Panc1 (cell line): ENCODE measurements around the gene PIAS3. TPM values are rescaled to one million over a fixed set of nuclear protein-coding genes. Genes with fewer than 3 reads are reported as not detected.
A peak's percentile ranks its signal among the peaks of the same experiment; 100 is the strongest.

ENCODE experiments used
- ATAC-seq: fragments of 200-7000 bp; cut with Tn5 transposase; 2 replicates; pipeline ENCODE4 v1.9.1; 2020; ENCODE audit warnings: mild to moderate bottlenecking, moderate library complexity
- BruUV-seq: library from RNA; stranded (reverse); fragments of 400-500 nt; replicated peaks from 2 replicates; lab custom pipeline; 2021; lab: Mats Ljungman, UMichigan
- CTCF ChIA-PET: fragments of 300-600 bp; sonication (Branson Sonifier 250); formaldehyde crosslinking; loops from one replicate; lab custom pipeline; 2022; ENCODE audit warnings: antibody characterized with exemption; lab: Charles Lee
- POLR2A ChIA-PET: fragments of 300-600 bp; sonication (Branson Sonifier 250); formaldehyde crosslinking; loops from one replicate; lab custom pipeline; 2022; ENCODE audit warnings: antibody characterized with exemption; lab: Charles Lee
- DNase-seq: peaks from one replicate; pipeline ENCODE4 v3.0.0-alpha.2; 2010; ENCODE audit warnings: low read depth, low spot score
- H3K27ac ChIP-seq: 2 replicates; pipeline ENCODE4 v1.5.1; 2011; ENCODE audit warnings: mild to moderate bottlenecking, low read length, inconsistent platforms
- H3K27me3 ChIP-seq: fragments of 200-500 bp; sonication (Bioruptor generic); 2 replicates; pipeline ENCODE4 v1.6.0; 2014; ENCODE audit warnings: low read length, inconsistent platforms; ENCODE audit not compliant: control insufficient read depth, insufficient read depth
- H3K36me3 ChIP-seq: fragments of 200-500 bp; sonication (Bioruptor generic); 2 replicates; pipeline ENCODE4 v1.5.1; 2014; ENCODE audit warnings: inconsistent platforms, mild to moderate bottlenecking, low read length, moderate library complexity; ENCODE audit not compliant: control insufficient read depth, insufficient read depth
- H3K4me1 ChIP-seq: 2 replicates; pipeline ENCODE4 v1.5.1; 2011; ENCODE audit warnings: inconsistent platforms, mild to moderate bottlenecking, low read length, moderate library complexity; ENCODE audit not compliant: control insufficient read depth, insufficient read depth
- H3K4me3 ChIP-seq, 2 experiments: 2 replicates each; pipeline ENCODE4 v1.5.1; 2011 to 2012; ENCODE audit warnings: low read depth in 2 of 2, low read length in 2 of 2, mild to moderate bottlenecking in 2 of 2, inconsistent platforms in 1 of 2, moderate library complexity in 1 of 2
- H3K9me3 ChIP-seq: fragments of 200-500 bp; sonication (Bioruptor generic); 2 replicates; pipeline ENCODE4 v1.5.1; 2014; ENCODE audit warnings: low read depth, mild to moderate bottlenecking, inconsistent platforms, low read length, moderate library complexity; ENCODE audit not compliant: control insufficient read depth, insufficient read depth
- CTCF ChIP-seq: fragments of 450-650 bp; IDR thresholded peaks from 2 replicates; pipeline ENCODE4 v1.5.1; 2017; ENCODE audit warnings: mild to moderate bottlenecking
- POLR2AphosphoS5 ChIP-seq: IDR thresholded peaks from 2 replicates; pipeline ENCODE4 v1.6.1; 2012; ENCODE audit warnings: mild to moderate bottlenecking, low read depth, low read length, moderate library complexity
- REST ChIP-seq, 2 experiments: IDR thresholded peaks; 2 replicates each; pipeline ENCODE4 v1.6.1; 2011 to 2012; ENCODE audit warnings: low read depth in 2 of 2, control low read depth in 1 of 2, low read length in 1 of 2, mild to moderate bottlenecking in 1 of 2, moderate library complexity in 1 of 2; ENCODE audit not compliant: insufficient read depth in 1 of 2
- SIN3A ChIP-seq: IDR thresholded peaks from 2 replicates; pipeline ENCODE4 v1.6.1; 2012; ENCODE audit warnings: low read depth, mild to moderate bottlenecking, low read length, moderate library complexity, borderline replicate concordance; ENCODE audit not compliant: insufficient read depth
- TCF7L2 ChIP-seq: IDR thresholded peaks from 2 replicates; pipeline ENCODE4 v1.6.1; 2011; ENCODE audit warnings: mild to moderate bottlenecking, low read depth, low read length, inconsistent platforms
- in situ Hi-C: cut with HindIII; loops from 2 replicates; pipeline ENCODE4 v1.10.0; 2016; ENCODE audit warnings: low sequenced_read_pairs, low pct_unique_long_range_greater_than_20kb
- intact Hi-C: fragments of 100-400 bp; cut with micrococcal nuclease; formaldehyde crosslinking; loops from one replicate; pipeline ENCODE4 v1.10.0; 2022; ENCODE audit not compliant: unreplicated experiment
- total RNA-seq: library from RNA; stranded (reverse); gene quantifications from one replicate; pipeline ENCODE4 v1.2.1, GENCODE V29; 2021; ENCODE audit not compliant: unreplicated experiment

Gene PIAS3
- total RNA-seq, 1 experiment from 2014 or later: 68.1 TPM

- ATAC-seq (no peak), DNase-seq (no peak)
- H3K4me1 ChIP-seq: 0 out of 2 replicates have a peak, but pooled peaks cover 4% of the 10 kb centered on the region
- intact Hi-C loops: loop anchor here (5.0 kb wide), 1 partner anchor 164 kb away; no protein-coding TSS in a partner anchor
- in situ Hi-C loops: no loop called here
- TF ChIP-seq REST (IDR thresholded peaks at IDR 0.05; ENCODE audit: insufficient read depth in 1 of 2, low read depth in 2 of 2, low read length in 1 of 2): no peak
- TF ChIP-seq TCF7L2: no peak
- TF ChIP-seq POLR2AphosphoS5: no peak
- no peak for TF ChIP-seq SIN3A
- TF ChIP-seq CTCF: no peak
- BruUV-seq: no TSS peak
- no peaks in the 10 kb centered on the region for H3K27me3 ChIP-seq
- POLR2A ChIA-PET: interaction anchor here (1.1 to 1.2 kb wide), 2 partner anchors 11 to 12 kb away, joined by 3 to 4 read pairs; partner anchors contain the start of gene PIAS3
- no peak overlapping the region for H3K27ac ChIP-seq
- H3K36me3 ChIP-seq: peaks cover 4% of the 10 kb centered on the region; the same call in 1 of the 2 replicates
- H3K9me3 ChIP-seq: no peaks in the 10 kb centered on the region
- CTCF ChIA-PET: interaction anchor here (0.5 to 0.6 kb wide), 2 partner anchors 61 to 335 kb away, joined by 4 to 5 read pairs; no protein-coding TSS in a partner anchor
- H3K4me3 ChIP-seq: no peak overlapping the region
Observed at GRCh38 chr1:145847827-145848226, 11.1 kb downstream of the PIAS3 start.

- peak; percentile 54 for ATAC-seq
- CTCF ChIA-PET: interaction anchor here (0.6 to 2.0 kb wide), 5 partner anchors 12 to 165 kb away, joined by 4 to 25 read pairs (median 7); partner anchors contain the start of gene PIAS3
- Histone ChIP-seq H3K9me3 (no peaks in the 10 kb centered on the region), H3K4me1 (0 out of 2 replicates have a peak, but pooled peaks cover 4% of the 10 kb centered on the region), H3K27ac (peak overlapping the region; percentile 81), H3K27me3 (no peaks in the 10 kb centered on the region), H3K4me3 (peak overlapping the region; percentile 54 to 65), H3K36me3 (peaks cover 13% of the 10 kb centered on the region)
- in situ Hi-C loops (no loop called here), intact Hi-C loops (loop anchor here (5.0 kb wide), 1 partner anchor 166 kb away; no protein-coding TSS in a partner anchor)
- POLR2A ChIA-PET: no interaction called here
- DNase-seq: no peak
- TF ChIP-seq CTCF: no peak; the same call in none of the 2 replicates
- no peak for TF ChIP-seq POLR2AphosphoS5
- no peak for TF ChIP-seq SIN3A
- no peak for TF ChIP-seq TCF7L2
- TF ChIP-seq REST (IDR thresholded peaks at IDR 0.05; ENCODE audit: insufficient read depth in 1 of 2, low read depth in 2 of 2, low read length in 1 of 2): no peak
- no TSS peak for BruUV-seq
Observed at GRCh38 chr1:145846201-145846612, 12.7 kb downstream of the PIAS3 start.
